Activated T-cell treated with anti-CD3 and anti-CD28 coated beads, Interleukin-2, amount 50 U/mL, for 72 hours (primary cell): ENCODE data around the gene UBAP1. TPM values are rescaled to one million over a fixed set of nuclear protein-coding genes. Genes with fewer than 3 reads are reported as not detected.
"Not testable (repeated sequence)": the region's sequence is repeated elsewhere in the genome, so short reads cannot be mapped to it uniquely, and the experiment has no call there.

ENCODE experiments used
- ATAC-seq, 2 donors: fragments of 150-1000 bp; cut with Tn5 transposase; replicated peaks in 1 of 2; 2 replicates each; pipeline ENCODE4 v1.10.0; 2021; ENCODE audit warnings: moderate library complexity in 2 of 2, mild to moderate bottlenecking in 1 of 2
- DNase-seq, 2 donors: peaks; one replicate each; pipeline ENCODE4 v3.0.0; 2021 to 2022; ENCODE audit warnings: mixed read lengths in 1 of 2
- H3K27ac Mint-ChIP-seq: one replicate; pipeline ENCODE4 v1.8.0; 2022; ENCODE audit warnings: mild to moderate bottlenecking, moderate library complexity, mixed read lengths
- H3K27me3 Mint-ChIP-seq: one replicate; pipeline ENCODE4 v1.8.0; 2022; ENCODE audit warnings: low read depth, mixed read lengths
- H3K36me3 Mint-ChIP-seq, 2 donors: one replicate each; pipeline ENCODE4 v1.8.0; 2022; ENCODE audit warnings: mixed read lengths in 2 of 2, mild to moderate bottlenecking in 1 of 2; ENCODE audit not compliant: insufficient read depth in 2 of 2
- H3K4me1 Mint-ChIP-seq: one replicate; pipeline ENCODE4 v1.8.0; 2022; ENCODE audit warnings: low read depth, mixed read lengths
- H3K4me3 Mint-ChIP-seq, 2 donors: one replicate each; pipeline ENCODE4 v1.8.0; 2022; ENCODE audit warnings: mild to moderate bottlenecking in 2 of 2, mixed read lengths in 2 of 2, moderate library complexity in 2 of 2
- H3K9me3 Mint-ChIP-seq, 2 donors: one replicate each; pipeline ENCODE4 v1.8.0; 2022; ENCODE audit warnings: mixed read lengths in 2 of 2
- total RNA-seq, 2 donors: library from RNA; stranded (reverse); gene quantifications; one replicate each; pipeline ENCODE4 v1.2.3, GENCODE V29; 2022

The UBAP1 gene
- total RNA-seq, 2 donors from 2014 or later: 36.4 to 37.5 TPM

GRCh38 chr9:34247782-34248181 lies 68.9 kb downstream of the UBAP1 start:
- H3K4me1 Mint-ChIP-seq, ATAC-seq, H3K27me3 Mint-ChIP-seq, DNase-seq, H3K4me3 Mint-ChIP-seq, H3K27ac Mint-ChIP-seq, H3K9me3 Mint-ChIP-seq: not testable (repeated sequence)
- H3K36me3 Mint-ChIP-seq: peaks cover 0 to 11% of the 10 kb centered on the region in 2 donors

GRCh38 chr9:34249274-34249673 lies 70.4 kb downstream of the UBAP1 start:
- peaks cover 0 to 8% of the 10 kb centered on the region in 2 donors for H3K36me3 Mint-ChIP-seq
- H3K27ac Mint-ChIP-seq: peak overlapping the region; percentile 62

DNA sequence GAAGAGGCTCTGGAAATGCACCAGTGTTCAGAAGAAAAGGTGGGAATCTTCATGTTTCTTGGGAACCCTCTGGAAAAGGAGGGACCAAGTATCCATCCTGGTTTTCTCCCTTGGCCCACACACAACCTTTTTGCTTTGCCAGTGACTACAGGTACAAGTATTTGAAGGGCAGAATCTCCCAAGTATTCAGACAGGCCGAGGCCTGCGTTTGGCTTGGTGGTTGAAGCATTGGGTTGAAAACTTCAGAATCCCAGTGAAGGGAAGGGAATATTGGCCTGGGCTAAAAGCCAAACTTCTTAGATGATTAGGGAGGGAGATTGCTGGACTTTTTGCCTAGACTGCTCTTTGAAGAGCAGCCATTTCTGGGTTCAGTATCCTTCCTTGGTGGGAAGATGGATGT lies 71.9 kb downstream of the UBAP1 start:
- ATAC-seq (no peak), DNase-seq (no peak)
- no peak overlapping the region for H3K4me3 Mint-ChIP-seq
- no peaks in the 10 kb centered on the region for H3K4me1 Mint-ChIP-seq
- no peaks in the 10 kb centered on the region for H3K9me3 Mint-ChIP-seq
- H3K36me3 Mint-ChIP-seq: peaks cover 0 to 8% of the 10 kb centered on the region in 2 donors
- H3K27ac Mint-ChIP-seq: no peak overlapping the region
- H3K27me3 Mint-ChIP-seq: no peaks in the 10 kb centered on the region

More at GRCh38 chr9:34249274-34249673, 70.4 kb downstream of the UBAP1 start:
- Mint-ChIP-seq H3K4me1 (no peaks in the 10 kb centered on the region), H3K9me3 (no peaks in the 10 kb centered on the region), H3K27me3 (no peaks in the 10 kb centered on the region), H3K4me3 (no peak overlapping the region)
- DNase-seq (no peak), ATAC-seq (no peak)

- ATAC-seq (no peak), DNase-seq (no peak)
- Mint-ChIP-seq H3K27me3 (no peaks in the 10 kb centered on the region), H3K27ac (no peak overlapping the region), H3K9me3 (no peaks in the 10 kb centered on the region), H3K4me3 (no peak overlapping the region), H3K4me1 (peaks cover 5% of the 10 kb centered on the region), H3K36me3 (peaks cover 2 to 8% of the 10 kb centered on the region in 2 donors)
Observed at GRCh38 chr9:34252016-34252415, 73.2 kb downstream of the UBAP1 start.

DNA sequence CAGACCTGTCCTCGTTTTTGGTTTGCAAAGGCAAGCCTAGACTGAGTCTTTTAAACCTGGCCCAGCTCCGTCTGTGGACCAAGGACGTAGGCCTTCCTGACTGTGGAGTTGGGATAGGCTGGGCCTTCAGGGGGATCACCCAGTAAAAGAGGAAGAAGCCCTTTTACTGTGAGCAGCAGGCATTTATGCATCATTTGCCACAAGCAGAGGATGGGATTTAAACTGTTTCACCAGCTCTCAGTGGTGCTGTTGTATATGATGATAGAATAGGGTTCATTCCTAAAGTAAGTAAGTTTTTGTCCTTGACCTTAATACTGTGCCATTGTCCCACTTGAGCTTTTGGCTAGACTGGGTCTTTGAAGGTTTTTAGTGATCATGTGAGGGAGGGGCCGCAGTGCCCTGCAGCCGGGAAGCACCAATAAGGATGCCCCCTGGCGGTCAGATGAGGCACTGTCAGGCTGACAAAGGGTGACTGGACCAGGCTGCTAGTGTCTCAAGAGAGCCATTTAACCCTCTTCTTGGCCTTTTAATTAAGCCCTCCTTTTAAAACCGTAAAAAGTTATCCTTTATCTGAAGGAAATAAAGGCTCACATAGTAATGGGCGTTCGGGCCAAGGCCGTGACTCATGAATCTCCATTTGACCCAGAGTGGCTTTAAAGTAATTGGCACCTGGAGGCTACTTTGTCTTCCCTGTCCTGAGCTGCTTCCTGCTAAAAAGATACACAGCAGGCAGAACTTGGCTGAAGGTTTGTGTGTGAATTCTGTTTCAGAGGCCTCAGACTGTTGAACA lies 74.0 kb downstream of the UBAP1 start:
- peak; percentile 68 to 71 for ATAC-seq
- no peaks in the 10 kb centered on the region for H3K9me3 Mint-ChIP-seq
- no peak overlapping the region for H3K4me3 Mint-ChIP-seq
- H3K27me3 Mint-ChIP-seq: no peaks in the 10 kb centered on the region
- H3K36me3 Mint-ChIP-seq: peaks cover 2 to 9% of the 10 kb centered on the region in 2 donors
- no peak overlapping the region for H3K27ac Mint-ChIP-seq
- DNase-seq: peak; percentile 68 to 73
- H3K4me1 Mint-ChIP-seq: peaks cover 10% of the 10 kb centered on the region

- ATAC-seq: no peak
- Mint-ChIP-seq H3K27me3 (no peaks in the 10 kb centered on the region), H3K4me1 (peaks cover 10% of the 10 kb centered on the region), H3K27ac (no peak overlapping the region), H3K4me3 (no peak overlapping the region), H3K9me3 (no peaks in the 10 kb centered on the region), H3K36me3 (peaks cover 2 to 10% of the 10 kb centered on the region in 2 donors)
- no peak for DNase-seq
Observed at GRCh38 chr9:34253460-34253837, 74.6 kb downstream of the UBAP1 start.

DNA sequence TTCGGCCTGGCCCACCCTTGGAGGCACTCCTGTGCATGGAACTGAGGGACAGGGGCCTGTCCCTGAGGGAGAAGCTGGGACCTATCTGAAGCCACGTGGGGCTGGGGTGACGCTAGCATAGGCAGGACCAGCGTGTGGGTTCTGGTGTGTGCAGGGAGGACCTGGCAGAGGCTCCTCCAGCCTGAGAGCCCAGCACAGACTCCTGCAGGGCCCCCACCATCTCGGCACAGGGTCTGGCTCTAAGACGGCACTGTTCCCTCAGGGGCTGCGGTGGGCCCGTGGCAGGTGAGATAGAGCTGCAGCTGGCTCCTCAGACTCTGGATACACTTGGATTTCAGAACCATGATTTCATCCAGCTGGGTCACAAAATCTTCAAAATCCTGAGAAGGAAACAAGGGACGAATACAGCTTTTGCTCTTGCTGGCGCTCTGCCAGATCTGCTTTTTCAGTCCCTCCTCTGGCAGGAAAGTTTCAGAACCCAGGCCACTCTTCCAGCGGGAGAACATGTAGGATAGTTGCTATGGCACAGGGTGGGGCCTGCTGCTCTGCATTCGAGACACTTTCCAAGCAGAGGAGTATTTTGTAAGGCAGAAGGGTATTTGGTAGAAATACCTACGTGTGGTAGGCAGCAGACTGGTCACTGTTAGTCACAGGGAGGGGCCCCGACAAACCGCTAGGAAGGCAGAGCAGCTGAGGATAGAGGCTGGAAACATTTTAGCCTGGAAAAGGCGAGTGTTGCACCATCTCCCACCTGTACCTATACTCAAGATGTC lies 75.5 kb downstream of the UBAP1 start:
- DNase-seq (no peak), ATAC-seq (no peak)
- H3K27me3 Mint-ChIP-seq: no peaks in the 10 kb centered on the region
- no peak overlapping the region for H3K27ac Mint-ChIP-seq
- no peaks in the 10 kb centered on the region for H3K9me3 Mint-ChIP-seq
- peaks cover 3 to 6% of the 10 kb centered on the region in 2 donors for H3K36me3 Mint-ChIP-seq
- peaks cover 10% of the 10 kb centered on the region for H3K4me1 Mint-ChIP-seq
- no peak overlapping the region for H3K4me3 Mint-ChIP-seq

DNA sequence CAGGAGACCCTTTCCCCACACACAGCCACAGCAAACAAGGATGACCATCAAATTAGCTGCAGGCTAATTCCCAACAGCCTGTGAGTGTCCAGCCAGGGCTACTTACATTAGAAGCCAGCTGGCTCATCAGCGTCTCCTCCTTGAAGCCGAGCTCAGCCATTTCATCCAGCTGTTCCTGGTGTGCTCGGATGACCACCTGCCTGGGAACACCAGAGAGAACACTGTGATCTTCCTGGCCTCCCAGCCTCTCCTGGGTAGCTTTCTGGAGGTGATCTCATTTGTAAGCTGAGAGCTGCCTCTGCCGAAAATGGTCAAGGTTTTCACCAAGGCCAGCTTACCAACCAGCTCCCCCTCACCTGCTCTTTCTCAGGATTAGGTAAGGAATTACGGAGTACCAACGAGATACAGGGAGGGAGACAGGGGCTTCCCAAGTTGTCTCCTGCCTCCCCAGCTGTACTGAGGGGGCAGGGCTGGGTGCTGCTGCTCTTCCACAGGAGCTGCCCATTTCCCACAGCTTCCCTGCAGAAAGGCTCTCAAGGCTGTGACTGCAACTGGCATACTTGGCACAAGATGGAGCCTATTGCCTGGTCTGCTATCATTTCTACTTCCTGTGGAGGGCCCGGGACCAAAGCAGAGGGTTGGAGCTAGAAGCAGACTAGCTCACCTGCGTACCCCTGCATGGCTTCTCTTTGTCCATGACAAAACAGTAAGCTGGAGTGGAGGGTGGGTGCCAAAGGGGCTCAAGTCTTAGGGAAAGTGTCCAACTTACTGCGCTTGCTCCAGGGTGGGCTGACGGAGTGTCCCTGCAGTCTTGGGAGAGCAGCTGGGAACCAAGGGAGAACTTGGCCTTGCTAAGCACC lies 76.4 kb downstream of the UBAP1 start:
- H3K27ac Mint-ChIP-seq: no peak overlapping the region
- peaks cover 3% of the 10 kb centered on the region in 2 donors for H3K36me3 Mint-ChIP-seq
- H3K9me3 Mint-ChIP-seq: no peaks in the 10 kb centered on the region
- H3K4me3 Mint-ChIP-seq: no peak overlapping the region
- peaks cover 10% of the 10 kb centered on the region for H3K4me1 Mint-ChIP-seq
- no peak for ATAC-seq
- no peaks in the 10 kb centered on the region for H3K27me3 Mint-ChIP-seq
- DNase-seq: no peak

- H3K4me1 Mint-ChIP-seq: peaks cover 10% of the 10 kb centered on the region
- H3K27ac Mint-ChIP-seq: no peak overlapping the region
- no peak for ATAC-seq
- DNase-seq: no peak
- no peaks in the 10 kb centered on the region for H3K9me3 Mint-ChIP-seq
- H3K36me3 Mint-ChIP-seq: peaks cover 3% of the 10 kb centered on the region in 2 donors
- H3K4me3 Mint-ChIP-seq: no peak overlapping the region
- no peaks in the 10 kb centered on the region for H3K27me3 Mint-ChIP-seq
Observed at GRCh38 chr9:34256104-34256503, 77.3 kb downstream of the UBAP1 start.

- peak in 1 of 2 donors; percentile 28 for ATAC-seq
- no peak overlapping the region for H3K4me3 Mint-ChIP-seq
- H3K27me3 Mint-ChIP-seq: no peaks in the 10 kb centered on the region
- peaks cover 10% of the 10 kb centered on the region for H3K4me1 Mint-ChIP-seq
- peak overlapping the region; percentile 11 for H3K27ac Mint-ChIP-seq
- no peaks in the 10 kb centered on the region for H3K9me3 Mint-ChIP-seq
- peaks cover 2 to 3% of the 10 kb centered on the region in 2 donors for H3K36me3 Mint-ChIP-seq
- no peak for DNase-seq
Observed at GRCh38 chr9:34256987-34257585, 78.2 kb downstream of the UBAP1 start.

DNA sequence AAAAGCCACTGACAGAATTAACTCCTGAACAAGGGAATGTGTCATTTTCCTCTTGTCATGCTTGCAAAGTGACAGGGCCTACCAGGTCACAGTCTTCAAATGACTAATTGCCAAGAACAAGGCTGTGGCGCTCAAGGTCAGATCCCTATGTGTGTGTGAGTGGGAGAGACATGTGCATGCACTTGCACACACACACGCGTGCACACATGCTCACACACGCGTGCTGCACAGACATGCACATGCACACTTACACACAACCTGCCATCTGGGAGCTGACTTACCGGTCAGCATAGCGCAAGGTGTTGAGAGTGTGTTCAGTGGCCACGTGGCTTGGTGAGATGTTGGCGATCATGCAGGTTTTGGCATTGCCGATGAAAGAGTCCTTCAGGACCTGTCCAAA lies 80.5 kb downstream of the UBAP1 start:
- Mint-ChIP-seq H3K4me3 (no peak overlapping the region), H3K27ac (no peak overlapping the region), H3K36me3 (peaks cover 3% of the 10 kb centered on the region in 2 donors), H3K27me3 (no peaks in the 10 kb centered on the region), H3K9me3 (no peaks in the 10 kb centered on the region), H3K4me1 (peaks cover 10% of the 10 kb centered on the region)
- no peak for ATAC-seq
- no peak for DNase-seq

DNA sequence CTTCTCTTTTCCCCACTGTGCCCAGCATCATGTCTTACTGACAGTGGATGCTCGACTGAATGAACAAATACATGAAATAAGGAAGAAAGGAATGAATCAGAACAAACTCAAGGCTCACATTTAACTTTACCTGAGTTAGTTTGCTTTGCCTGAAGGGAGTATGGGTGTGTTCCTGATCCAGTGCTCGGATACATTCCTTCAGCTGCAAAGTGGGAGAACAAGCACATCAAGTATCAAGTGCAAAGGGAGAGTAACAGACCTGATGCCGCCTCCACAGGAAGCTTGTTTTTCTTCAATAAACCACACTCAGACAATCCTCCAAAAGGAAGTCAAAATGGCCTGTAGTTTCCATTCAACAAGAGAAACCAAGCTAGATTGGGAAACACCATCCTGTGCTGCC lies 84.1 kb downstream of the UBAP1 start:
- H3K9me3 Mint-ChIP-seq: no peaks in the 10 kb centered on the region
- no peaks in the 10 kb centered on the region for H3K27me3 Mint-ChIP-seq
- no peak overlapping the region for H3K4me3 Mint-ChIP-seq
- ATAC-seq (no peak), DNase-seq (no peak)
- H3K27ac Mint-ChIP-seq: no peak overlapping the region
- peaks cover 1% of the 10 kb centered on the region in 2 donors for H3K36me3 Mint-ChIP-seq
- H3K4me1 Mint-ChIP-seq: no peaks in the 10 kb centered on the region
